ENCODE measurements around the gene INHBA. TPM values are rescaled to one million over a fixed set of nuclear protein-coding genes. Genes with fewer than 3 reads are reported as not detected.

INHBA gene
- total RNA-seq, 1 donor, result under 0.01 TPM

DNA sequence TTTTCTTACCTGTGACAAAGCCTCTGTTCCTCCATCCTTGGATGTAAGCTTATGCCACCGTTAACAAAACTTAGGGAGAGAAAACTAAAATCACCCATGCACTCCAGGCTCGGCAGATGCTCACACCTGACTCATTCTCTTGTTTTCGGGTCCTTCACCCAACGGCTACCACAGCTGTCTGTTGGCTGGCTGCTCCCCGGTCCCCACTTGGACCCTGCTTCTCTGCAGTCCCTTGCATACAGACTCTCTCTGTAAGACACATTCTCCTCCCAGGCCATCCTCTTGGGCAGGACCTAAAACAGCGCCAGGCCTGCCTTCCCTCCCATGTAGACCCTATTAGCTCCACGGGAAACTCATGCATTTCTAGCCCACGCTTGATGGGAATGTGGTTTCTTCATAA lies 12.1 kb upstream of the INHBA start:
- DNase-seq (ENCODE audit: low read depth in 2 of 3, low spot score in 2 of 3), result no peak

DNA sequence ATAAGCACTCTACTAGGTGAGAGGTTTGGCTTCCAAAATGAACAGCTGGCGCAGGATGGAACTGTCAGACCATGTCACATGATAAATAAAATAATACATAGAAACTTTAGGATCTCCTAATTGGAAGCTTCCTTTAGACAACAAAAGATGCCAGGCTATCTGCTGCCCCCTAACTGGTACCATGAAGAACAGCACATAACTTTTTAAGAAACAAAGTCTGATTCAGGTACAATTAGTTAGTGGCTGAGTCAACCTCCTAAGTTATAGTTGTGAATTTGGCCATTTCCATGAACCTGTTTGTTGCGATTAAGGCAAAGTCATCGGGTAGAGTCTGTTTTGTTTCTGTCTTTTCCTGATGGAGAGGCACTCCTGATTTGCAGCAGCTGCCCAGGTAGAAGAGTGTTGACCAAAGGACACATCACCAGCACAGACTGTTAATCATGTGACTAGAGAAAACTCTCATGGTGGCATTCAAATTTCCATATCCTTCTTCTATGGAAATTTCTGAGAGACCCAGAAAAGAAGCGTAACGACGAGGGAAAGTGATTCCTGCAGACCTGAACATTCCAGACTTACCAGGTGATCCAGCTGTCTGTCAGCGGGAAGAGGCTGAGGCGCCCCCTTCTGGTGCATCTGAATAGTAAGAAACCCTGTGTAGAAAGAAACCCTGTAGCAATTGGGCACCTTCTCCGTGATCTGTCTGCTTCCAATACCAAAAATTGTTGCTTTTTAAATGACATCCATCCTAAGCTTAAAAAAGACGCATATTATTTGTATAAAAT lies 8.6 kb upstream of the INHBA start:
- no peak for DNase-seq (ENCODE audit: low read depth in 2 of 3, low spot score in 2 of 3)

DNA sequence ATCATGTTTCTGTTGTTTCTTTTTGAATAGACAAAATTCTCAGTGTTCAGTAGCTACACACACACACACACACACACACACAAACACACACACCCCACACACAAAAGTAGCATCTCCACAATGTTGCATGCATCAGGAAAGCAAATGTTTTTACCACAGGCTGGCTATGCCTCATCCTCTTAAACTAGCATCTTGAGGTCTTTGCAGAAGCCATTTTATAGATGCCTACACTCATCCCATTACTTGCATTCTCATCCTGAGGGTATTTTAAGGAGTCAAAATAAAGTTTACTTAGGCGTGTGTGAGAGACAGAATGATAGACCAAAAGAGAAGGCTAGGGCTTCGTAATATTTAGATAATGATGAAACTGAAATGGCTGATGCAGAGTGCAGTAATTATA lies 7.9 kb upstream of the INHBA start:
- DNase-seq (ENCODE audit: low read depth in 2 of 3, low spot score in 2 of 3), result no peak

- DNase-seq (ENCODE audit: low read depth in 2 of 3, low spot score in 2 of 3), result peak in 1 of 3 donors; percentile 33
Measured at GRCh38 chr7:41709621-41710020, 6.7 kb upstream of the INHBA start.

DNA sequence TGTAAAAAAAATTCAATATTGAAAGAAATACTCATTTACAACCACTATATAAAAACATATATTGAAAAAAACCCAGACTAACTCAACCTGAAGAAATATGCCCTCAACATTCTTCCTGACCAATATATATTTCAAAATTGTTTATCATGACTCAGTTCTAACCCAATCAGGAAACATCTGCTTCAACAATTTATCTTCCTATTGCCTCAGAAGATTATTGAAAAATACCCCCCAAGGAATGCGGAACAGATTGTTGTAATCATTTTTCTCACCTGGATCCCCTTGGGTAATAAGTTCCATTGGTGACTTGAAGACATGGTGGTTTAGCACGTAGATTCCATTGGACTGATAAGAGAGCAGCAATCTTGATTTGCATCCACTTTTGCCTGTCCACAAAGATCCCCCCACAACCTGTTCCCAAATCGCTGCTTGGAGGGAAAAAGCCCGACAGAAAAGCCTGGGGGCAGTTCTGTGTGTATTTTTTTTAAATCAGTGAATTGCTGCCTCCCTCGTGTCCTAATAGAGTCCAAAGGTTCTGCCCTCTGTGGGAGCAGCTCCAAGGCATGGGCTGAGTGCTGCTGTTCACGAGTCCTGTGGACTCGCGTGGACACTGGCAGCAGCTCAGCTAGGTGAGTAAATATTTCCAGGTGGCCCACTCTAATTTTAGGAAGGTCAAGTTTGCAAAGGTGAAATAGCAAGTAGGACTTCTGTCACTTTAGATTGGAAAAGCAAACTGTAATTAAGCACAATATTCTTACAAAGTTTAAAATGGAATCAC lies 5.9 kb upstream of the INHBA start:
- peak in 2 of 3 donors; percentile 70 to 88 for DNase-seq (ENCODE audit: low read depth in 2 of 3, low spot score in 2 of 3)

DNA sequence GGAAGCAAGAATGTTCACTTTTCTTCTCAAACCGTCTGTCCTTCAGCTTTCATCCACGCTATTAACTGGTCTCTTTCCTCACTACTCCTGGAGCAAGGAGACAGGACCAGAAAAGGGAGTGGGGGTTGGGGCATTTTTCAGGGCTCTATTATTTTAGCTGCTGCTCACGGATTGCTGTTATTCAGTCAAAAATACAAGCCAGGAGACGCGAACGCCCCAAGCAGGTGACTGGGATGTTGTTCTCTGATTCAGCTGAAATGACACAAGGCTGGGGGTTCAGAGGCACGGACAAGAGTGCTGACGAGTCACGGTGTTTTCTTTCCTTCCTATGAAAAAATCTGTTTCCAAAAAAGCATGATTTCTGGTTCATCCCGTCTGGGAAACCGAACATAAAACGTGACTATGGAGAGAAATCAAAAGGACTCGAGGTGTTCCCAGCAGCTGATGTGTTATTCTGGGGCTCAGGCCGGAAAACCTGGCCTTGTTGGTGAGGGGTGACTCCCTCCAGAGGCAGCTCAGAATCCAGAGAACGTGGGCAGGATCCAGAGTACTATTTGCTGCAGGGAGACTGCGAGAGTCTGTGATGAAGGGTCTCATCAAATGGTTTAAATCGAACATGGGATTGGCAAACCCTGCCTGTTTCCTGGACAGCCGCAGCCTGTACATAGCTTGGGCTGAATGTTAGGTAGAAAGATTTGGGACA lies 3.5 kb upstream of the INHBA start:
- DNase-seq (ENCODE audit: low read depth in 2 of 3, low spot score in 2 of 3), result no peak

DNA sequence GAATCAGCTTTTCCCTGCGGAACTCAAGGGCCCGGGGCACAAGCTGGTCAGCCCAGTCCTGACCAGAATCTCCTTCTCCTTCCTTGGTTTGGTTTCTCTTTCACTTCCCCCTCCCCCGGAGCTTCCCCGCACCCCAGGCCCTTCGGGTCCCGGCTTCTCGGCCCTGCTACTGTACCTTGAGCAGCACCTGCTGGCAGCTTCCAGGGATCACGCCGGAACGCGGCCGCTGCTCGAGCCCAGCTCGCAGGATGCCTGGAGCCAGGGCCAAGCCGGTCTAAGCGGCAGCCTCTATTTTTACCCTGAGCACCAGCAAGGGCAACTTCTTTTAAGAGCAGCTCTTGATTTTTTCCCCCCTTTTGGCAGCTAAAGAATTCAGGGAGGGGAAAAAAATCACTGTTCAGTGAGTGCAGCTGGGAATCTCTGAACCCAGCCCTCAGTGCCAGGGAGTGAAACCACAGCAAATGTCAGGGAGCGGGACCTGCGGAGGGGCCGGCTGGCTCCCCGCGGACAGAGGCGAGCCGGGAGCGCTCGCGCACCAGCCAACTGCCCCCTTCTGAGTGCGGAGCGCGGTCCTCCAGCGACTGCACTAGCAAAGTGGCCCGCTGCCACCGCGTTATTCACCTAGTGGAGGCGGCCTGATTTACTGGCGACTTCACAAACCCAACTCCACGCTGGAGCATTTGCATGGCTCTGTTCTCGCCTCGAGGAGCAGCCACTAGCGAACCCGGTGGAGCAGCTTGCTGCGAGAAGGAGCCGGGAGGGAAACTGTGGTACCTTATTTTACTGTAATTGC lies 2.4 kb upstream of the INHBA start:
- DNase-seq (ENCODE audit: low read depth in 2 of 3, low spot score in 2 of 3), result peak in 2 of 3 donors; percentile 87 to 90

GRCh38 chr7:41701068-41701941 lies 1.6 kb downstream of the INHBA start:
- no peak for DNase-seq (ENCODE audit: low read depth in 2 of 3, low spot score in 2 of 3)

DNA sequence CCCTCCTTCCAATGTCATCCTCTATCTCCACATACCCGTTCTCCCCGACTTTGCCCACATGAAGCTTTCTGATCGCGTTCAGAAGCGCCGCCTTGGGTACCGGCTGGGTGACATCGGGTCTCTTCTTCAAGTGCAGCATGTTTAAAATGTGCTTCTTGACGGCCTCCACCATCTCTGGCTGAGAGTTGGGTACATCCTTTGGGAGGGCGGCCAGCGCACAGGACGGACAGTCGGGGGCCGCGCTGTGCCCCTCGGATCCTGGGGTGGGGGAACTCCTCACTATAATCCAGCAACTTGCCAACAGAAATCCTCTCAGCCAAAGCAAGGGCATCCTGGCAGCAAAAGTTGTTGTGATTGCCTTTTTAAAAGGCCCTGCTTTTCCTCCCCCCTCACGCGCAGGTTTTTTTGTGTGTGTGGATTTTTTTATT lies 2.8 kb downstream of the INHBA start:
- peak in 1 of 3 donors; percentile 25 for DNase-seq (ENCODE audit: low read depth in 2 of 3, low spot score in 2 of 3)

GRCh38 chr7:41699516-41699915 lies 3.4 kb downstream of the INHBA start:
- DNase-seq (ENCODE audit: low read depth in 2 of 3, low spot score in 2 of 3), result peak in 1 of 3 donors; percentile 39

DNA sequence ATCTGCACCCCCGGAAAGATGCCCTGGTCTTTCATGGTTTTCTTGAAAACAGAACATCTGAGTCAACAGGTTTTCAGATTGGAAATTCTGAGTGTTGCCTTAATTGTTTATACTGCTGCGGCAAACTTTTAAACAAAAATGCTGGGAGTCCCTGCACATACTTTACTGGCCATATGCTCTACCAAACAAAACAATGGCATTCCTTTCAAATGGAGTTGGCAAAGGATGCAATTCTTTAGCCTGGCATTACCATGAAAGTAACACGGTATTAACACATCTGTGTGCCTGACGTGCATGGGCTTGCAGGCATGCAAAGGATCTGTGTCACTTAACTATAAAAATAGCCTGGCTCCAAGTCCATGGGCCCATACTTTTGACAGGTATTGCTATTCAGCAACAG lies 4.2 kb downstream of the INHBA start:
- no peak for DNase-seq (ENCODE audit: low read depth in 2 of 3, low spot score in 2 of 3)

DNA sequence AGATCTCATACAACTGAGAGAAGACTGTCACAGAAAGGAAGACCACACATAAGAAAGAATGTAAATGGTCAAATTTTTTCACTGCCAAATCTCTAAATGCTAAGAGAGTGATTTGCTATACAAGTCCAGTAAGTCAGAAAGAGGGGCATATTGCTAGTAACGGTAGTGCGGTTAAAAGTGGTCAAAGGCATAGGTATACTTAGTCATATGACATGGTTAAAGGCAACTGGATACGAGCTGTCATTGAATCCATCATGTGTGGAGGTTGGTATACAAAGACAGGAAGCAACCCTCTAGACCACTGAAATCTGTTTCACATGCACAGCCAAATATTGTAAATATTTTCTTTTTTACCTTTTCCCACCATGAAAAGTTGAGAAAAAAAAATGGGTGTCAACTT lies 4.8 kb downstream of the INHBA start:
- no peak for DNase-seq (ENCODE audit: low read depth in 2 of 3, low spot score in 2 of 3)

GRCh38 chr7:41696323-41696916 lies 6.5 kb downstream of the INHBA start:
- DNase-seq (ENCODE audit: low read depth in 2 of 3, low spot score in 2 of 3), result peak in 2 of 3 donors; percentile 66 to 76

- DNase-seq (ENCODE audit: low read depth in 2 of 3, low spot score in 2 of 3), result no peak
Measured at GRCh38 chr7:41695661-41696322, 7.1 kb downstream of the INHBA start.

GRCh38 chr7:41694495-41694894 lies 8.4 kb downstream of the INHBA start:
- DNase-seq (ENCODE audit: low read depth in 2 of 3, low spot score in 2 of 3), result no peak

- DNase-seq (ENCODE audit: low read depth in 2 of 3, low spot score in 2 of 3), result peak in 1 of 3 donors; percentile 26
Measured at GRCh38 chr7:41693150-41693997, 9.5 kb downstream of the INHBA start.

- DNase-seq (ENCODE audit: low read depth in 2 of 3, low spot score in 2 of 3), result no peak
Measured at GRCh38 chr7:41692251-41692650, 10.6 kb downstream of the INHBA start.

All from hematopoietic multipotent progenitor cell (in vitro differentiated cells).